ENCODE results near the gene JAG2. TPM values are rescaled to one million over a fixed set of nuclear protein-coding genes. Genes with fewer than 3 reads are reported as not detected.

JAG2 gene
- polyA plus RNA-seq, 2 donors = 18.7 to 32.4 TPM

DNA sequence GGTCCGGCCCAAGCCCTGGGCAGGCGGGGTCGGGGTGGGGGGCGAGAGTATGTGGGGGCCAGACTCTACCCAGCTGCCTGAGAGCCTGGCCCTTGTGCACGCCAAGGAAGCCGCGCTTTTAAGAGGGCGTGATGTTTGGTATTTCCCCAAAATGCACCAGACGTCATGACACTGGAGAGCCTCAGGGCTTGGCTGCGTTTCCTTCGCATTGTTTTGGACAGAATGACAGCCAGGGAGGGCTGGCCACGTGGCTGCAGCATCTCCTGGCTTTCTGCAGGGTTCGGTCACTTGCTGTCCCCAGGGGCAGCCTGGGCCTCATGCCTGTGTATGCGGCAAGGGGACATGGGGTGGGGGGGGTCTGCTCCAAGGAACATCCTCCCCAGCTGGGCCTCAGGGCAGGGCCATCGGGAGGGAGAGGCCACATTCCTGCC is 28.6 kb upstream of the JAG2 start:
- WGBS, 2 donors = 5 to 8% methylated on average over 15 of the region's 15 CpGs
- no peaks in the 10 kb centered on the region for H3K36me3 ChIP-seq (ENCODE audit: control insufficient read depth in 2 of 2, insufficient read depth in 2 of 2, low read length in 1 of 2)
- H3K4me3 ChIP-seq (ENCODE audit: low read depth in 1 of 2, low read length in 2 of 2) = no peak overlapping the region
- peaks cover 0 to 20% of the 10 kb centered on the region in 2 donors for H3K4me1 ChIP-seq (ENCODE audit: control insufficient read depth in 2 of 2, insufficient read depth in 2 of 2, low read length in 1 of 2)
- peaks cover 0 to 3% of the 10 kb centered on the region in 2 donors for H3K9me3 ChIP-seq (ENCODE audit: control insufficient read depth in 2 of 2, insufficient read depth in 1 of 2, low read depth in 1 of 2, low read length in 1 of 2)
- peaks cover 0 to 11% of the 10 kb centered on the region in 2 donors for H3K27me3 ChIP-seq (ENCODE audit: control insufficient read depth in 1 of 2, insufficient read depth in 2 of 2, low read length in 2 of 2)
- no peak overlapping the region for H3K27ac ChIP-seq (ENCODE audit: low read depth in 2 of 2, low read length in 1 of 2)

DNA sequence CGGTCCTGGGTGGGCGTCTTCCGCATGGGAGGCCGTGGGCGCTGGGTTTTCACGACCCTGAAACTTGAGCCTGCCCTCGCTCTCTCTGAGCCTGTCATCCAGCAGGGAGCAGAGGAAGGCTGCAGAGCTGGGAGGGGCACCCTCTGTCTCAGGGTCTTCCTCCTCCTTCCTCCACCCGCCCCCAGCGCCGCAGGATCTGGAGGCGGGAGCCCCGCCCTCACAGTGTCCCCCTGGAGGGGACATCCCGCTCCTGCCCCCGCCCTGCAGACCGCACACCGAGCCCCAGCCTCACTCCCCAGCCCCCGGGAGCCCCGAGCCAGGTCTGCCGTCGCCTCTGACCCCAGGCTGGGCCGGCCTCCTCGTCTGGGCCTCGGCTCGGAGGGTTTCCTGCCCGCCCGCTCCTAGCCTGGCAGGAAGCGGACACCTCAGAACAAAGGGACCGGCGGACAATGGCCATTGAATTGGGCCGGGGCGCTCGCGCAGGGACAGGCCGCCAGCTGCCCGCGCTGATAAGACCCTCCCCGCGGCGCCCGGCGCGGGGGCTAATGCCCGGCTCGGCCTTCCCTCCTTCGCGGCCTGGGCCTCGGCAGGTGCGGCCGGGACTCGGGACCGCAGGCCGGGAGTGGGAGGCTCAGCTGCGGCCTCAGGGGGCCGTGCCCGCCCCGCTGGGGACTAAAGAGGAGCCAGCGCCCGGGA is 27.8 kb upstream of the JAG2 start:
- 8 to 11% methylated on average over 47 to 58 of the region's 58 CpGs for WGBS, 2 donors

DNA sequence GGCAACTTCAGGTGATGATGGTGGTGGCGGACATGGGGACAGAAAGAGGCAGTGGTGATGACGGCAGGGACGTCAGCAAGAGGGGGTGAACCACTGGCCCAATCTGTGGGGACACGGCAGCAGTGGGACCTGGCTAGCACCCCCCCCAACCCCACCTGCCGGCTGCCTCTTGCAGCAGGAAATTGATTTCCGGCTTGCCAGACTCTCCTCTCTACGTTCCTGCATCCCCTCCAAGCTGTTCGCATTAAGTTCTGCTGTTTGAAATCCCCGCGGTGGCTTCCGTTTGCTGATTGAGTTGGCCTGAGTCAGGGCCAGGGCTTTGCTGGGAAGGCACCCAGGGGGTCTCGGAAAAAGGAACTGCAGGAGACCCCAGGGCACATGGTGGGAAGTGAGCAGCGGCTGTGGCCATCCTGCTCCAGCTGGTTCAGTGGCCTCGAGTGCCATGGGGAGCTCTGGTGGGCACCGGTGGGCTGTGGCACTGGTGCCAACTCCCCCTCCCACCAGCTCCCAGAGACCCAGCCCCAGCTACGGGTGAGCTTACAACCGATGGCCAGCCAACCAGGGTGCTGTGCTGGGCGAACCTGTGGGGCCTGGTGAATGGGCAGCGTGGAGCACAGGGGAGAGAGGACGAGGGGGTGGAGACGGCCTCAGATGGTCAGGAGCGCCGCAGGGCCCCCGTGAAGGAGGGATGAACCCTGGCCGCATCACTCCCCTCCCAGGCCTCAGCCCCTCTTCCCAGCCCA is 27.1 kb upstream of the JAG2 start:
- H3K4me3 ChIP-seq (ENCODE audit: low read depth in 1 of 2, low read length in 2 of 2) = peak overlapping the region in 1 of 2 donors; percentile 7
- H3K9me3 ChIP-seq (ENCODE audit: control insufficient read depth in 2 of 2, insufficient read depth in 1 of 2, low read depth in 1 of 2, low read length in 1 of 2) = peaks cover 0 to 3% of the 10 kb centered on the region in 2 donors
- no peaks in the 10 kb centered on the region for H3K36me3 ChIP-seq (ENCODE audit: control insufficient read depth in 2 of 2, insufficient read depth in 2 of 2, low read length in 1 of 2)
- peaks cover 0 to 18% of the 10 kb centered on the region in 2 donors for H3K4me1 ChIP-seq (ENCODE audit: control insufficient read depth in 2 of 2, insufficient read depth in 2 of 2, low read length in 1 of 2)
- WGBS, 2 donors = 44 to 45% methylated on average over 23 to 25 of the region's 25 CpGs
- H3K27ac ChIP-seq (ENCODE audit: low read depth in 2 of 2, low read length in 1 of 2) = peak overlapping the region in 1 of 2 donors; percentile 58
- H3K27me3 ChIP-seq (ENCODE audit: control insufficient read depth in 1 of 2, insufficient read depth in 2 of 2, low read length in 2 of 2) = peaks cover 0 to 11% of the 10 kb centered on the region in 2 donors

More for the DNA sequence above, 27.8 kb upstream of the JAG2 start:
- Histone ChIP-seq H3K36me3 (ENCODE audit: control insufficient read depth in 2 of 2, insufficient read depth in 2 of 2, low read length in 1 of 2) (no peaks in the 10 kb centered on the region), H3K27ac (ENCODE audit: low read depth in 2 of 2, low read length in 1 of 2) (peak overlapping the region in 1 of 2 donors; percentile 58), H3K4me1 (ENCODE audit: control insufficient read depth in 2 of 2, insufficient read depth in 2 of 2, low read length in 1 of 2) (peaks cover 0 to 20% of the 10 kb centered on the region in 2 donors), H3K4me3 (ENCODE audit: low read depth in 1 of 2, low read length in 2 of 2) (peak overlapping the region in 1 of 2 donors; percentile 7), H3K9me3 (ENCODE audit: control insufficient read depth in 2 of 2, insufficient read depth in 1 of 2, low read depth in 1 of 2, low read length in 1 of 2) (peaks cover 0 to 3% of the 10 kb centered on the region in 2 donors), H3K27me3 (ENCODE audit: control insufficient read depth in 1 of 2, insufficient read depth in 2 of 2, low read length in 2 of 2) (peaks cover 0 to 11% of the 10 kb centered on the region in 2 donors)

DNA sequence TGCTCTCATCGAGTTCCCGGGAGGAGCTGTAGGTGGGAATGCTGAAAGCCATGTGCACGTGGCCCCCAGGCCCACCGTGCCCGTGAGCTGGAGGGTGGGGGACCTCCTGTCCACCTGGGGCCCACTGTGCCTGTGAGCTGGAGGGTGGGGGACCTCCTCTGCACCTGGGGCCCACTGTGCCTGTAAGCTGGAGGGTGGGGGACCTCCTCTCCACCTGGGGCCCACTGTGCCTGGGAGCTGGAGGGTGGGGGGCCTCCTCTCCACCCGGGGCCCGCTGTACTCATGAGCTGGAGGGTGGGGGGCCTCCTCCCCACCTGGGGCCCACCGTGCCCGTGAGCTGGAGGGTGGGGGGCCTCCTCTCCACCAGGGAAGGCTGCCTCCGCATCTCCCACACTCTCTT is 26.5 kb upstream of the JAG2 start:
- peaks cover 0 to 11% of the 10 kb centered on the region in 2 donors for H3K27me3 ChIP-seq (ENCODE audit: control insufficient read depth in 1 of 2, insufficient read depth in 2 of 2, low read length in 2 of 2)
- no peak overlapping the region for H3K27ac ChIP-seq (ENCODE audit: low read depth in 2 of 2, low read length in 1 of 2)
- peaks cover 0 to 18% of the 10 kb centered on the region in 2 donors for H3K4me1 ChIP-seq (ENCODE audit: control insufficient read depth in 2 of 2, insufficient read depth in 2 of 2, low read length in 1 of 2)

DNA sequence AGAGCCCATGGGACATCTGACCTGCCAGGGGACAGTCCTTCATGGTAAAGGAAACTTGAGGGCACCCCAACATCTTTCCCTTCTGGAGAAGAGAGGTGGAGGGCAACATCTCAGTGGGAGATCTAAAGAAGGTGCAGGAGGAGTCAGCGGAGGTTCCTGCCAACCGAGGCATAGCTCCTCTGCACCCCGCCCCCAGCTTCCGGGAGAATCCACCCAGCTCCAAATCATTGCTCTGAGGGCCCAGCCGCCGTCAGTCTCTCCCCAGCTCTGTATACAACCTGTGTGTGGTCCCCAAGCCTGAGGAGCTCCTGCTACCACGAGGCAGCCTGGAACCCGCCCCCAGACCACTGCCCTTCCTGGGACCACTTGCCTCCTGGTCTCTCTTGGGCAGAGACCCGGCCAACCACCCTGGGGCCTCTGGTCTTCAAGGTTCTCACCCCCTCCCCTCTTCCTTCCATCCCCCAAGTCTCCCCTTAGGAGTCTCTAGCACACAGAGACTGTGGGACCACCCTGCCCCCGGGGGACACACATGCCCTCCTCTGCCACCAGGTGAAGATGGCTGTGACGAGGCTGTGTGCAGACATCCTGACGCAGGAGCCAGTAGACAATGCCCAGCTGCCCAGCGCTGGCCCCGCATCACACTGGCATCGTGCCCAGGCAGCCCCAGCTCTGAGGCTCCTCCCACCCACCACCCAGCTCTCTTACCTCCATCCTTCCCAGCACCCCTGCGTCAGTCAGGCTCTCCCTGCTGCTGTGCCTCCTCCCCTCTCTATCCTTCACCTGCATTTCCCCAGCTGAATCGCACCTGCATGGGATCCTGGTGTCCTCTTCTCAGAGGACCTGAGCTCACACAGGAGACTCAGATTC is 25.6 kb upstream of the JAG2 start:
- WGBS, 2 donors = 24 to 26% methylated on average over 13 to 17 of the region's 17 CpGs
- Histone ChIP-seq H3K27me3 (ENCODE audit: control insufficient read depth in 1 of 2, insufficient read depth in 2 of 2, low read length in 2 of 2) (peaks cover 0 to 11% of the 10 kb centered on the region in 2 donors), H3K9me3 (ENCODE audit: control insufficient read depth in 2 of 2, insufficient read depth in 1 of 2, low read depth in 1 of 2, low read length in 1 of 2) (peaks cover 0 to 3% of the 10 kb centered on the region in 2 donors), H3K27ac (ENCODE audit: low read depth in 2 of 2, low read length in 1 of 2) (peak overlapping the region in 1 of 2 donors; percentile 1), H3K36me3 (ENCODE audit: control insufficient read depth in 2 of 2, insufficient read depth in 2 of 2, low read length in 1 of 2) (no peaks in the 10 kb centered on the region), H3K4me1 (ENCODE audit: control insufficient read depth in 2 of 2, insufficient read depth in 2 of 2, low read length in 1 of 2) (peaks cover 0 to 18% of the 10 kb centered on the region in 2 donors), H3K4me3 (ENCODE audit: low read depth in 1 of 2, low read length in 2 of 2) (no peak overlapping the region)

More for the DNA sequence above, 26.5 kb upstream of the JAG2 start:
- 80 to 86% methylated on average over 9 to 10 of the region's 10 CpGs for WGBS, 2 donors
- peaks cover 0 to 3% of the 10 kb centered on the region in 2 donors for H3K9me3 ChIP-seq (ENCODE audit: control insufficient read depth in 2 of 2, insufficient read depth in 1 of 2, low read depth in 1 of 2, low read length in 1 of 2)
- no peak overlapping the region for H3K4me3 ChIP-seq (ENCODE audit: low read depth in 1 of 2, low read length in 2 of 2)
- H3K36me3 ChIP-seq (ENCODE audit: control insufficient read depth in 2 of 2, insufficient read depth in 2 of 2, low read length in 1 of 2) = no peaks in the 10 kb centered on the region

DNA sequence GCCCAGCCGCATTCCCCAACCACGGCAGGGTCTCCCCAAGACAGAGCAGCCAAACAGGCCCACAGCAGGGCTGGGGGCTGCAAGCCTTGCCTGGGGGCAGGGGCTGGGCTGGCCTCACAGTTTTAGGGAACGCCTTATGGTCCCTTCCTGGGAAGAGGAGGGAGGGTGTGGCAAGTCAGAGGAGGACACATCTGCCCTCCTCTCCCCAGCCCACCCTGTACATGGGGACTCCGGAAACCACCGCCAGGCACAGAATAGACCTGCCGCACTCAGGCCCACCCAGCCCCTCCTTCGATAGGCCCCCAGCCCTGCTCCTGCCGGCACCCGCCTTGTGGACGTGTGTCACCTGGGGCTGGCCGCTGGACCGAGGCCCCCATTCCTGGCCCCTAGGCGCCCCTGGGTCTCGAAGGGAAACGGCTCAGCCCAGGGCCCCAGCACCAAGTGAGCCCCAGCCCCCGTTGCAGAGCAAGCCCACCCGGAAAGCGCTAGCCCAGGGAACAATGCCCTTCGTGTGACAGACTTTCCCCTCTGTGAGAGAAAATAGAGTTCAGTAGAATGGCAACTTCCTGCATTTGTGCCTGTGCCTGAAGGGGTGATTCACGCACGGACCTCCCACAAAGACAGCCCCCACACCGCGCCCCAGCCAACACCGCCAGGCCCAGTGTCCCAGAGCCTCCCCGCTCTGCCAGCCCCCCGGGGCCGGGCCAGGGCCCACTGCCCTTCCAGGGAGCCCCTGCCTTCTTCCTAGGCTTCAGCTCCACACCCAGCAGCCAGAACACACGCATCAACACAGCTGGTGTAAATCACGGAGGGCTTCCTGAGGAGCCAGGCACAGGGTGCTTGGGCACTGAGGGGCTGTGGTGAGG is 24.5 kb upstream of the JAG2 start:
- Histone ChIP-seq H3K4me1 (ENCODE audit: control insufficient read depth in 2 of 2, insufficient read depth in 2 of 2, low read length in 1 of 2) (peaks cover 0 to 18% of the 10 kb centered on the region in 2 donors), H3K27ac (ENCODE audit: low read depth in 2 of 2, low read length in 1 of 2) (peak overlapping the region; percentile 1 to 49), H3K4me3 (ENCODE audit: low read depth in 1 of 2, low read length in 2 of 2) (no peak overlapping the region), H3K27me3 (ENCODE audit: control insufficient read depth in 1 of 2, insufficient read depth in 2 of 2, low read length in 2 of 2) (peaks cover 0 to 12% of the 10 kb centered on the region in 2 donors), H3K9me3 (ENCODE audit: control insufficient read depth in 2 of 2, insufficient read depth in 1 of 2, low read depth in 1 of 2, low read length in 1 of 2) (peaks cover 0 to 12% of the 10 kb centered on the region in 2 donors), H3K36me3 (ENCODE audit: control insufficient read depth in 2 of 2, insufficient read depth in 2 of 2, low read length in 1 of 2) (no peaks in the 10 kb centered on the region)
- WGBS, 2 donors = 21 to 23% methylated on average over 22 to 29 of the region's 29 CpGs

DNA sequence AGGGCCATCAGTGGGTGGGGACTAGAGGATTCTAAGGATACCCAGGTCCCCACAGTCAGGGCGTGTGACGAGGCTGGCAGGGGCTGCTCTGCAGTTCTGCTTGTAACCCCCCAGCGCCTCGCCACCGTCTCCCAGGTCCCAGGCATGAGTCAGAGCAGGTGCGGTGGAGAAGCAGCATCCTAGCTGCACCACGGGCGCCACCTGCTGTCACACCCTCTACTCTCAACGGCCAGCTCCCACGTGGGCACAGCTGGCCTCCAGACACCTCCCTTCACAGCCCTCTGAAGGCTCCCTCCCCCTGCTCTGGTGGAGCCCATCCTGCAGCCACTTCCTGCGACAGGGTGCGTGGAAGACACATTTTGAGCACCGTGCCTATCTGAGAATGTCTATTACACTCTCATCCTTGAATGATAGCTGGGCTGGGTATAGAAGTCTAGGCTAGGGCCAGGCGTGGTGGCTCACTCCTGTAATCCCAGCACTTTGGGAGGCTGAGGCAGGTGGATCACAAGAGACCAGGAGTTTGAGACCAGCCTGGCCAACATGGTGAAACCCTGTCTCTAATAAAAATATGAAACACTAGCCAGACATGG is 19.5 kb upstream of the JAG2 start:
- Histone ChIP-seq H3K4me3 (ENCODE audit: low read depth in 1 of 2, low read length in 2 of 2) (no peak overlapping the region), H3K27ac (ENCODE audit: low read depth in 2 of 2, low read length in 1 of 2) (no peak overlapping the region), H3K9me3 (ENCODE audit: control insufficient read depth in 2 of 2, insufficient read depth in 1 of 2, low read depth in 1 of 2, low read length in 1 of 2) (peaks cover 0 to 13% of the 10 kb centered on the region in 2 donors), H3K27me3 (ENCODE audit: control insufficient read depth in 1 of 2, insufficient read depth in 2 of 2, low read length in 2 of 2) (peaks cover 0 to 6% of the 10 kb centered on the region in 2 donors), H3K4me1 (ENCODE audit: control insufficient read depth in 2 of 2, insufficient read depth in 2 of 2, low read length in 1 of 2) (no peaks in the 10 kb centered on the region), H3K36me3 (ENCODE audit: control insufficient read depth in 2 of 2, insufficient read depth in 2 of 2, low read length in 1 of 2) (no peaks in the 10 kb centered on the region)
- WGBS, 2 donors = 66 to 73% methylated on average over 14 of the region's 14 CpGs

DNA sequence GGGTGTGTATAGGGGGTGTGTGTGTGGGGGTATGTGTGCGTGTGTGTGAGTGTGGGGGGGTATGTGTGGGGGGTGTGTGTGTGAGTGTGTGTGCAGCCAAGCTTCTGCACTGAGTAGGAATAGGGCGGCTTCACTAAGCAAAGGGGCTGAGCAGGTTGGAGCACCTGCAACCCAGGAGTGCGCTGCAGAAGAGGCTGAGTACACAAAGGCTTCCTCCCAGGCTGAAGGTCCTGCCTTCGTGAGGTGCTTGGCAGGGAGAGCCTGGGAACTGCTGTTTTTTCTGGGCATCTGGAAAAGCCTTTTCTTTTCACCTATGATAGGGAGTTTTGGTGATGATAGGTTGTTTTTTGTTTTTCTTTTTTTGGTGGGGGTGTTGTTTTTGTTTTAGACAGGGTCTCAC is 18.5 kb upstream of the JAG2 start:
- Histone ChIP-seq H3K27me3 (ENCODE audit: control insufficient read depth in 1 of 2, insufficient read depth in 2 of 2, low read length in 2 of 2) (peaks cover 0 to 6% of the 10 kb centered on the region in 2 donors), H3K36me3 (ENCODE audit: control insufficient read depth in 2 of 2, insufficient read depth in 2 of 2, low read length in 1 of 2) (no peaks in the 10 kb centered on the region), H3K27ac (ENCODE audit: low read depth in 2 of 2, low read length in 1 of 2) (no peak overlapping the region), H3K4me3 (ENCODE audit: low read depth in 1 of 2, low read length in 2 of 2) (no peak overlapping the region), H3K9me3 (ENCODE audit: control insufficient read depth in 2 of 2, insufficient read depth in 1 of 2, low read depth in 1 of 2, low read length in 1 of 2) (peaks cover 0 to 13% of the 10 kb centered on the region in 2 donors), H3K4me1 (ENCODE audit: control insufficient read depth in 2 of 2, insufficient read depth in 2 of 2, low read length in 1 of 2) (peaks cover 0 to 4% of the 10 kb centered on the region in 2 donors)
- 59 to 63% methylated on average over 4 of the region's 4 CpGs for WGBS, 2 donors
